HFF-Myc (cell line): ENCODE measurements around the gene DHPS.

Experiments
- DNase-seq: peaks from one replicate; pipeline ENCODE4 v3.0.0-alpha.2; 2011; ENCODE audit warnings: low read depth; ENCODE audit errors: extremely low read depth
- H3K4me3 ChIP-seq: replicated peaks from 2 replicates; pipeline ENCODE4 v1.5.1; 2011; ENCODE audit warnings: low read depth, mild to moderate bottlenecking, control low read depth, low read length
- TF ChIP-seq, protein P1 (sequence below): IDR thresholded peaks from 2 replicates; pipeline ENCODE4 v1.5.1; 2012; ENCODE audit warnings: mild to moderate bottlenecking, low read depth, low read length, control low read depth; ENCODE audit errors: missing control alignments

DHPS gene

DNA sequence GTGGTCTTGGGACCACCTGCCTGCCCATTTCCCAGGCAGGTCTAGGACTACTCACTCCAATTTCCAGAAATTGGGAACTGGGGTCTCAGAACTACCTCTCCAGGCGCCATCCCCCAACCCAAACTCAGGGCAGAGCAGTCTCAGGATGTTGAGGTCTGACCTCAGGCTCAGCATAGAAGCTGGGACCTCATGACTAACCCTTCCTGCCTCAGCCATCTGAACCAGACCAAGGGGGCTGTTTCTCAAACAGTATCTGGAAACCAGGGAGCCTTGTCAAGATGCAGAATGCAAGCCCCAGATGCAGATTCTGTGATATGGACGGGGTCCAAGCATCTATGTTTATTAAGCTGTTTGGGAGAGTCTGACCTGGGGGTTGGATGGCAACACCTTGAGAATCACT lies 13.4 kb upstream of the DHPS start:
- H3K4me3 ChIP-seq, result peak overlapping the region; percentile 84
- TF ChIP-seq, protein P1, sequence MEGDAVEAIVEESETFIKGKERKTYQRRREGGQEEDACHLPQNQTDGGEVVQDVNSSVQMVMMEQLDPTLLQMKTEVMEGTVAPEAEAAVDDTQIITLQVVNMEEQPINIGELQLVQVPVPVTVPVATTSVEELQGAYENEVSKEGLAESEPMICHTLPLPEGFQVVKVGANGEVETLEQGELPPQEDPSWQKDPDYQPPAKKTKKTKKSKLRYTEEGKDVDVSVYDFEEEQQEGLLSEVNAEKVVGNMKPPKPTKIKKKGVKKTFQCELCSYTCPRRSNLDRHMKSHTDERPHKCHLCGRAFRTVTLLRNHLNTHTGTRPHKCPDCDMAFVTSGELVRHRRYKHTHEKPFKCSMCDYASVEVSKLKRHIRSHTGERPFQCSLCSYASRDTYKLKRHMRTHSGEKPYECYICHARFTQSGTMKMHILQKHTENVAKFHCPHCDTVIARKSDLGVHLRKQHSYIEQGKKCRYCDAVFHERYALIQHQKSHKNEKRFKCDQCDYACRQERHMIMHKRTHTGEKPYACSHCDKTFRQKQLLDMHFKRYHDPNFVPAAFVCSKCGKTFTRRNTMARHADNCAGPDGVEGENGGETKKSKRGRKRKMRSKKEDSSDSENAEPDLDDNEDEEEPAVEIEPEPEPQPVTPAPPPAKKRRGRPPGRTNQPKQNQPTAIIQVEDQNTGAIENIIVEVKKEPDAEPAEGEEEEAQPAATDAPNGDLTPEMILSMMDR, result no peak
- no peak for DNase-seq

DNA sequence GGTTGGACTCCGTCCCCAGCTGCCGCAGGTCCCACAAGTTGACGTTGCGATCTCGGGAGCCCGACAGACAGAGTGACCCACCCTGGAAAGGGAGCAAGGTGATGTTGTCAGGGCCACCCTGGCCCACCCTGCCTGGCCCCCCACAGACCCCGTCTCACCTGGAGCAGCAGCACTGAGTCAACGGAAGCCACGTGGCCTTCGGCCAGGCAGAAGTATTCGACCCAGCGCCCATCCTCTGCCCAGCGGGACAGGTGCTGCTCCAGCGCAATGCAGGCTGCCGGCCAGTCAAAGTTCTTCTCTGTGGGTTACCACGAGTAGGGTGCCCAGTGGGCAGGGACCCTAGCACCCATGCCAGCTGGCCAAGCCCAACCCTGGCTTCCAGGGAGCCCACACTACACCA lies 13.0 kb upstream of the DHPS start:
- TF ChIP-seq, protein P1, result no peak
- H3K4me3 ChIP-seq, result no peak overlapping the region
- DNase-seq, result no peak

DNA sequence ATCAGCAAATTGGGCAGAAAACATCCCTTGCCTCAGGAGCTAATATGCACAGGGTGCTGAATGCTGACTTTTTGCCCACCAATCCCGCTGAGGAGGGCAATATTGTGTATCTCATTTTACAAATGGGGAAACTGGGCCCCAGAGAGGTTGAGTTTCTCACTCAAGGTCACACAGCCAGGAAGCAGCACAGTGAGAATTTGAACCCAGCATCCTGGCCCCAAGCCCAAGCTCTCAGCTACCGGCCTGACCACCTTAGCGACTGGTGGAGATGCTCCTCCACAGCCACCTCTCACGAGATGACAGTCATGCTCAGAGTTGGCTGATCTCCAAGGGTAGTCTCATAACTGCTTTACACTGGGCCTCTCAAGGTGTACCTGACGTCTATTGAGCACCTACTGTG lies 11.3 kb upstream of the DHPS start:
- DNase-seq, result no peak
- TF ChIP-seq, protein P1, result no peak
- H3K4me3 ChIP-seq, result no peak overlapping the region

DNA sequence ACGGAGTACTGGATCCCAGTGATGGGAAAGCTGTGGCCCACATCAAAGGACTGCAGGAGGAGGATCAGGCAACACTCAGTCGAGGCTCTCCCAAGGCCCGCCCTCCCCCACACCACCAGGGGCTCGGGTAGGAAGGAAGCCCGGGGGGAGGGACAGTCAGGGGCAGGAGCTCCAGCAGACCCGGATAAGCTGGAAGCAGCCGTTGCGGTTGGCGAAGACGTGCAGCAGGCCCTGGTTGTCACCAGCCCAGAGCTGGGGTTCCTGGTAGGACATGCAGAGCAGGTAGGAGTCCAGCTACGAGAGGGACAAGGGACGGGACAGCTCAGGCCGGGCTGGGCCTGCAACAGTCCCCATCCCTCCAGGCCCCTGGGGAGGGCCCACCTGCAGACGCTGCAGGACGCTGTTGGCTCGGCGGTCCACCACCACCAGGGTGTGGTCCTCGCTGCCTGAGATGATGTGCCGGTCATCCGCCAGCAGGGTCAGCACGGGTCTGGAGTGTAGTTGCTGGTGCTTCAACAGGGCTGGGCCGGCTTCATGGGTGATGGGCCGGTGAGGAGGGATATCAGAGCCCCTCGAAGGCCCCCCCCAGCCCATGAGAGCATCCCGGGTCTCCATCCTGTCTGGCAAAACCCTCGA lies 8.0 kb upstream of the DHPS start:
- TF ChIP-seq, protein P1, result no peak
- DNase-seq, result no peak

DNA sequence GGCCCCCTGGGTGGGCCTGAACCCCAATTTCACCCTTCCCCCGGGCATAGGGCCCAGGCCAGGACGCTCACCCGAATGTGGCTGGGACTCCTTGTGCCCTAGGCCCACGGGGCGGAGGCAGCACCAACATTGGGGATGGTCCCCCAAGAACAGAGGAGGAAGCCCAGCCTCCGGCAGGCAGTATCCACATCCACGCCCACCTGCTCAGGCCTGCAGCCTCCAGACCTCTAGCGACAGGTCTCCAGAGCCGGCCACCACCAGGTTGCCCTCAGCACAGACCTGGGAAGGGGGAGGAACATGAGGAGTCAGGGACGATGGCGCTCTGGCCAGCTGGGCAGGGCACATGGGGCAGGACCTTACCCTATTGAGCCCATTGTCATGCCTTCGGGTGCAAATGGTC lies 7.3 kb upstream of the DHPS start:
- TF ChIP-seq, protein P1, result no peak
- H3K4me3 ChIP-seq, result no peak overlapping the region
- DNase-seq, result no peak

More for the DNA sequence above, 8.0 kb upstream of the DHPS start:
- no peak overlapping the region for H3K4me3 ChIP-seq

DNA sequence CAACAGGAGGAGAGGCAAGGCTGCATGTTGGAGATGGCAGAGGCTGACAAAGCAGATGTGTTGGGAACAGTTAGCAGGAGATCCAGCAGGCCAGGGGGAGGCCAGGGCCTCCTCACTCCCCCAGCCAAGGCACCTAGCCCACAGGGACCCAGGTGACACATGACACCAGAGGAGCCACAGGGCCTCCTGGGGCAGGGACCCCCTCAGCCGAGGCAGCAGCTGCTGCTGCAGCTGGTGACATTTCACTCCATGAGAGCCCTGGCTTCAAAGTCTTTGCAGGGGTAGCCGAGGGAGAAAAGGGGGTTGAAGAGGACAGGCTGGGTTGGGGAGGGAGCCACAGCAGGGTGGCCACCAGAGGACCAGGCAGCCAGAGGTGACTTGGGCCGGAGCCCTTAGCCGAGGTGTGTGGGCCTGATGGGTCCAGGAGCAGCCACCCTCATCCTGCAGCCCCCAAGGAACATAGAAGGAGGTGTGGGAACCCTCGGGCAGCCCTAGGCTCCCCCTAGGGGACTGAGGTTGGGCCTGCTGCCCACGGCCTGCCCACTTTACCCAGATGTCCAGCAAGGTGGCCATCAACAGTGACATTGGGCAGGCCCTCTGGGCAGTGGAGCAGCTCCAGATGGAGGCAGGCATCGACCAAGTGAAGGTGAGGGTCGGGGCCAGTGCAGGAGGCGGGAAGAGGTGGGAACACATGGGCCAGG lies 6.0 kb upstream of the DHPS start, which contains the start of gene GNG14:
TSS of gene GNG14 (plus strand) at position 503 of the 701 bp plus-strand sequence. CDS start at position 554, 51 bp downstream.
- DNase-seq, result no peak
- H3K4me3 ChIP-seq, result no peak within 1 kb of the TSS
- TF ChIP-seq, protein P1, result no peak
